Coronary artery (tissue), 2 donors: ENCODE data around the gene AMZ1.

ENCODE experiments used
- DNase-seq: peaks from one replicate; pipeline ENCODE4 v3.0.0-alpha.2; 2017; ENCODE audit warnings: low spot score
- H3K27ac ChIP-seq, 2 donors: fragments of 200-600 bp; sonication (generic); one replicate each; pipeline ENCODE4 v1.5.1; 2016 to 2019
- H3K4me3 ChIP-seq: fragments of 200-600 bp; sonication (generic); 2 replicates; pipeline ENCODE4 v1.5.1; 2016; ENCODE audit warnings: mild to moderate bottlenecking, moderate library complexity
- TF ChIP-seq, protein P1 (sequence below): fragments of 200-600 bp; sonication (generic); IDR thresholded peaks from one replicate; pipeline ENCODE4 v1.5.1; 2019; ENCODE audit warnings: antibody characterized with exemption

AMZ1 gene, protein sequence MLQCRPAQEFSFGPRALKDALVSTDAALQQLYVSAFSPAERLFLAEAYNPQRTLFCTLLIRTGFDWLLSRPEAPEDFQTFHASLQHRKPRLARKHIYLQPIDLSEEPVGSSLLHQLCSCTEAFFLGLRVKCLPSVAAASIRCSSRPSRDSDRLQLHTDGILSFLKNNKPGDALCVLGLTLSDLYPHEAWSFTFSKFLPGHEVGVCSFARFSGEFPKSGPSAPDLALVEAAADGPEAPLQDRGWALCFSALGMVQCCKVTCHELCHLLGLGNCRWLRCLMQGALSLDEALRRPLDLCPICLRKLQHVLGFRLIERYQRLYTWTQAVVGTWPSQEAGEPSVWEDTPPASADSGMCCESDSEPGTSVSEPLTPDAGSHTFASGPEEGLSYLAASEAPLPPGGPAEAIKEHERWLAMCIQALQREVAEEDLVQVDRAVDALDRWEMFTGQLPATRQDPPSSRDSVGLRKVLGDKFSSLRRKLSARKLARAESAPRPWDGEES

DNA sequence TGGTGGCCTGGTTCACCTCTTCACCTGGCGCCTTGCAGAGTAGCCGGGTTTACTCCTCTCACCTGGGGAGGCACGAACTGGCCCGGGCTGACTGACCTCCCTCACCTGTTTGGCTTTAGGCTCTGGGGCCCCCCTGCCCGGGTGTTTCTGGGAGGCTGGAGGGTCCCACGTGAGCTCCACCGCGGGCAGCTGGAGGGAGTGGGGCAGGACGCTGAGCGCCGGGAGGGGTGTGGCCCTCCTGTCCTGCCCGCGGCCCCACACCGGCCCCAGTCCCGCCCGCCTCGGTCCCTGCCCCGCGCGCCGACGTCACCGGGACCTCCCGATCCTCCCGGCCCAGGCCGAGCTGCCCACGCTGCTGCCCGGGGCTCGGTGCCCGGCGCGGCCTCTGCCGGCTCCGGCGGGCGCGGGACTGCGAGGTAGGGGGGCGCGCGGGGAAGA is at the start of gene AMZ1:
AMZ1 (plus strand) TSS at position 322 of the 438 bp plus-strand sequence. CDS start 12,250 bp downstream, outside the sequence.
- peak within 1 kb of the TSS; percentile 68 for H3K4me3 ChIP-seq
- no peak within 1 kb of the TSS for H3K27ac ChIP-seq
- DNase-seq = no peak
- TF ChIP-seq, protein P1, sequence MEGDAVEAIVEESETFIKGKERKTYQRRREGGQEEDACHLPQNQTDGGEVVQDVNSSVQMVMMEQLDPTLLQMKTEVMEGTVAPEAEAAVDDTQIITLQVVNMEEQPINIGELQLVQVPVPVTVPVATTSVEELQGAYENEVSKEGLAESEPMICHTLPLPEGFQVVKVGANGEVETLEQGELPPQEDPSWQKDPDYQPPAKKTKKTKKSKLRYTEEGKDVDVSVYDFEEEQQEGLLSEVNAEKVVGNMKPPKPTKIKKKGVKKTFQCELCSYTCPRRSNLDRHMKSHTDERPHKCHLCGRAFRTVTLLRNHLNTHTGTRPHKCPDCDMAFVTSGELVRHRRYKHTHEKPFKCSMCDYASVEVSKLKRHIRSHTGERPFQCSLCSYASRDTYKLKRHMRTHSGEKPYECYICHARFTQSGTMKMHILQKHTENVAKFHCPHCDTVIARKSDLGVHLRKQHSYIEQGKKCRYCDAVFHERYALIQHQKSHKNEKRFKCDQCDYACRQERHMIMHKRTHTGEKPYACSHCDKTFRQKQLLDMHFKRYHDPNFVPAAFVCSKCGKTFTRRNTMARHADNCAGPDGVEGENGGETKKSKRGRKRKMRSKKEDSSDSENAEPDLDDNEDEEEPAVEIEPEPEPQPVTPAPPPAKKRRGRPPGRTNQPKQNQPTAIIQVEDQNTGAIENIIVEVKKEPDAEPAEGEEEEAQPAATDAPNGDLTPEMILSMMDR = no peak

DNA sequence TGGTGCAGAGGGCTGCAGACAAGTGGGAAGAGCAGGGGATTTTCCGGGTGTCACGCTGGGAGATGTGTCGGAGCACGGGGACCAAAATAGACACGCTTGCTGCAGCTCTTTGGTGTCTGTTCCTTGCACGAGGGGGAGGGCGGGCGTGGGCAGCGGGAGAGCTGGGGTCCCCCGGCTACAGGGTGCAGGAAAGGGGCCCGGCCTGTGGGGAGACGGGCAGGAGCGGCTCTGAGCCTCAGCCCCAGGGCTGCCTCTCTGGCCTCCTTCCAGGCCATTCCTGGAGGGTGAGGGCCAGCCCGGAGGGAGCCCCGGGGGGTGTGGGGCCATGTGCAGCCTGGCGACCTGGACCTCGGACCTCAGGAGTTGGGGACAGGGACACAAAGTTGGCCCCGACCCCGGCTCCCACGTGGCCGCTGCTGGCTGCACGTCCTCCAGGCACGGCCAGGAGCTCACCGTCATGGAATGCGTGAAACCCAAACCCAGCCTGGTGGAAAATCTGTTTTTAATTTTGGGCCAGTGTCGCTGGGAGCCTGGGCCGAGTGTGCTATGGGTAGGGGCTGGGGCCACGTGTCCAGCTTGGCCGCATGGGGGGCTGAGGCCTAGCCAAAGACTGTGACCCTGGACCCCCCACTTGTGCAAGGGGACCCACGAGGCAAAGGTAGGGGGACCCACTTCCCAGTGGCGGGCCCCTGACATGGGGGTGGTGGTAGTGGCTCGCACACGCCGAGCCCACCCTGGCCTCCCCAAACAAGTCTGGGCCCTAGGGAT is 49.6 kb upstream of the AMZ1 start:
- TF ChIP-seq, protein P1 = no peak
- no peak for DNase-seq
- peak overlapping the region; percentile 44 for H3K4me3 ChIP-seq
- peak overlapping the region; percentile 26 to 94 for H3K27ac ChIP-seq

DNA sequence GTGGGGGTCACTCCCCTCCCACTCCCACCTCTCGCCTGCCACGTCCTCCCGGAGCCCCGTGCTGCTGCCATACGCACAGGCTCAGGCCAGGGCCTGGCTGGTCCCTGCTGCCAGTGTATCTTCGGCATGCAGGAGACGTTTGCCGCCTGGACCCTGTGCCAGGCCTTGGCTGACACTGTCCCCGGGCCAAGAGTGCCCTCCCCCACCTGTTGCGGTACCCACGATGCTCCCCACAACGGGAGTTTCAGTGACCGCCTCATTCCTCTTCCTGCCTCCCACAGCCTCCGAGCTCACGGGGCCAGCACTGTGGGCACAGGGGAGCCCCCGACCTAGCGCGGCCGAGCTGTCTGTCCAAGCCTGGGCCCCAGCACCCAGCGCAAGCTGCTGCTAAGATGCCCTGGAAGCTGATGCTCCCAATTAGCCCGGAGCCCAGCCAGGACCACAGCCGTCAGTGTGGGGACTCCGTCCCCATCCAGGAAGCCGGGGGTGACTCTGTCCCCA is 48.8 kb upstream of the AMZ1 start:
- no peak for DNase-seq
- TF ChIP-seq, protein P1 = no peak
- Histone ChIP-seq H3K4me3 (peak overlapping the region; percentile 44), H3K27ac (peak overlapping the region in 1 of 2 donors; percentile 94)

DNA sequence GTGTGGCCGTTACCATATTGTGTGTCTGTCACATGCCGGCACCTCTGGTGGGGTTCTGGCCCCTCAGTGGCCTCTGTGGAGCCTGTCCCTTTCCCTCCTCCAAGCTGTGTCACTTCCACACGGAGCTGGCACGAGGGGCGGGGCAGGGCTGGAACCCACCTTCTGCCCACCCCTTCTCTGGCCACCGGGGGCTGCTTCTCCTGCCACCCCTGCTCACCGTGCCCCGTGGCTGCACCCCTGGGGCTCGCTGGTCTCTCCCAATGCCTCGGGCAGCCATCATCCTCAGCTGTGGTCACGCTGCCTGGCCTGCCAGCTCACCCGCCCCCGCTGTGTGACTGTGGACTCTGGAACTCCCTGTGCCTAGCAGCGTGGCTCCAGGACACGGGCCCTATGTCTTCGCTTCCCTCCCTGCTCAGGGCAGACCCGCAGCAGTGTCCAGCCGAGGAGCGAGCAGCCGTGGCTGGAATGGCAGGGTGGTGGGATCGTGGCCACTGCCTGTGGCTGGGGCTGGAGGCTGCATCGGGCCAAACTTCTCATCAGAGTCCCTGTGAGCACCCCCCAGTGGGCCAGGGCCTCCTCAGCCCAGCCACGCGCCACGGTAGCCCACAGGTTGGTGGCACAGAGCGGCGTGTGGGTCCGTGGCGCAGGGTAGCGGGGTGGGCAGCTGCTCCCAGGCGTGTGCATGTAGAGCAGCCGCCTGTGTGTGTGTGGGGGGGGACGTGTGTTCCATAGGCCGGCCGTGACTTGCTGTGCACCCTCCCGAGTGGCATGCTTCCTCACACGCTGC is 48.1 kb upstream of the AMZ1 start:
- Histone ChIP-seq H3K27ac (peak overlapping the region; percentile 61 to 94), H3K4me3 (no peak overlapping the region)
- DNase-seq = no peak
- TF ChIP-seq, protein P1 = no peak

DNA sequence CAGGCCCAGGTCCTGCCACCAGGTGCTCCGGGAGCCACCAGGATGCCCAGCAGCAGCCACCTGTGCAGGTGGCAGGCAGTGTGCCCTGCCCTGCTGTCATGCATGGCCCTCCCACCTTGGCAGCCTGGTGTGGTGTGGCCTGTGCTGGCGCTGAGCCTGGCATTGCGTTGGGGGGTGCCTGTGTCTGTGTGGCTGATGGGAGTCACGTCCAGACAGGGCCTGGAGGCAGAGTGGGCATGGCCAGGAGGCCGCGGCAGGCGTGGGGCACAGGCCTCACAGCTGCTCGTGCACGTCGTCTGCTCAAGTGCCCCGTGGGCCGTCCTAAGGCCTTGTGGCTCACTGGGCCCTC is 47.5 kb upstream of the AMZ1 start:
- peak overlapping the region; percentile 61 to 94 for H3K27ac ChIP-seq
- DNase-seq = no peak
- TF ChIP-seq, protein P1 = no peak
- no peak overlapping the region for H3K4me3 ChIP-seq

DNA sequence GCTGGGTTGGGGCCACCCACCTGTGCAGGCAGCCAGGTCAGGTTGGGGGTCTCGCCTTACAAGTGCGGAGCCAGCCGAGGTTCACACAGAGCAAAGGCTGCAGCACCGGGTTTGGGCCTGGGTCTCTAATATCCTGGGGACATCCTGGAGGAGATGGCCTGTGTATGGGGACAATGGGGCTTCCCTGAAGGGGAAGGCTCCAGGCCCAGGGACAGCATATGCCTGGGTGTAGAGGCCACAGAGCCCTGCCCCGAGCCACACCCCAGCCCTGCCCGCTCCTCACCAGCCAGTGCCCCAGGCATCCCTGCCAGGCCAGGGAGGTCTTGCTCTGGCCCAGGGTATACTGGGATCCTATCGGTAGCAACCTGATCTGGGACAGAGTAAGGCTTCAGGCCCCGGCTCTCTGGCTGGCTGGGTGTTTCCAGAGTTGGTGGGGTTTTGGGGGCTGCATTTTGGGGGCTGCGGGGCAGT is 47.1 kb upstream of the AMZ1 start:
- Histone ChIP-seq H3K27ac (peak overlapping the region; percentile 61 to 94), H3K4me3 (peak overlapping the region; percentile 66)
- TF ChIP-seq, protein P1 = no peak

More for the DNA sequence above, 47.1 kb upstream of the AMZ1 start:
- DNase-seq = no peak
